ENCODE measurements around the gene DPYD.

DNA sequence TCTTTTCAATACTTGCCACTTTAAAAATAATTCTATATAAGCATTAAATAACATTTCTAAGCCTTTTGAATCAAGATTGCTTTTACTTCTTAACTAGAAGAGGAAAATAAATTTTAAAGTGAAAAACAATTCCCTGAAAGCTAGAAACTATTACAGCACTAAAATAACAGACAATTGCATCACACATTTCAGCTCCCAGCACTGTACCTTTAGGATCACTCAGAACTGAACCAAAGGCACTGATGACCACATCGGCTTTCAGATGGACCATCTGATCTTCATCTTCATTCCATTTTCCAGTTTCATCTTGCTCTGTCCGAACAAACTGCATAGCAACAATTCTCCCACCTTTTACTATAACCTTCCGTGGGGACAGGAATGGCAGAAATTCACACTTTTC, 347.3 kb downstream of the DPYD start:
- TF ChIP-seq EZH2phosphoT487 (IDR thresholded peaks at IDR 0.05; ENCODE audit: borderline replicate concordance) = no peak
- TF ChIP-seq, protein P1, sequence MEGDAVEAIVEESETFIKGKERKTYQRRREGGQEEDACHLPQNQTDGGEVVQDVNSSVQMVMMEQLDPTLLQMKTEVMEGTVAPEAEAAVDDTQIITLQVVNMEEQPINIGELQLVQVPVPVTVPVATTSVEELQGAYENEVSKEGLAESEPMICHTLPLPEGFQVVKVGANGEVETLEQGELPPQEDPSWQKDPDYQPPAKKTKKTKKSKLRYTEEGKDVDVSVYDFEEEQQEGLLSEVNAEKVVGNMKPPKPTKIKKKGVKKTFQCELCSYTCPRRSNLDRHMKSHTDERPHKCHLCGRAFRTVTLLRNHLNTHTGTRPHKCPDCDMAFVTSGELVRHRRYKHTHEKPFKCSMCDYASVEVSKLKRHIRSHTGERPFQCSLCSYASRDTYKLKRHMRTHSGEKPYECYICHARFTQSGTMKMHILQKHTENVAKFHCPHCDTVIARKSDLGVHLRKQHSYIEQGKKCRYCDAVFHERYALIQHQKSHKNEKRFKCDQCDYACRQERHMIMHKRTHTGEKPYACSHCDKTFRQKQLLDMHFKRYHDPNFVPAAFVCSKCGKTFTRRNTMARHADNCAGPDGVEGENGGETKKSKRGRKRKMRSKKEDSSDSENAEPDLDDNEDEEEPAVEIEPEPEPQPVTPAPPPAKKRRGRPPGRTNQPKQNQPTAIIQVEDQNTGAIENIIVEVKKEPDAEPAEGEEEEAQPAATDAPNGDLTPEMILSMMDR (conservative IDR thresholded peaks at IDR 0.05; ENCODE audit: low read length) = no peak

All from Loucy (cell line).